GM19023 (cell line): ENCODE data around the gene C1orf226.

ENCODE experiments used
- ATAC-seq: cut with Tn5 transposase; IDR thresholded peaks from one replicate; pipeline ENCODE4 v1.9.1; 2021; ENCODE audit warnings: mild to moderate bottlenecking, moderate library complexity; ENCODE audit not compliant: unreplicated experiment

C1orf226 gene

DNA sequence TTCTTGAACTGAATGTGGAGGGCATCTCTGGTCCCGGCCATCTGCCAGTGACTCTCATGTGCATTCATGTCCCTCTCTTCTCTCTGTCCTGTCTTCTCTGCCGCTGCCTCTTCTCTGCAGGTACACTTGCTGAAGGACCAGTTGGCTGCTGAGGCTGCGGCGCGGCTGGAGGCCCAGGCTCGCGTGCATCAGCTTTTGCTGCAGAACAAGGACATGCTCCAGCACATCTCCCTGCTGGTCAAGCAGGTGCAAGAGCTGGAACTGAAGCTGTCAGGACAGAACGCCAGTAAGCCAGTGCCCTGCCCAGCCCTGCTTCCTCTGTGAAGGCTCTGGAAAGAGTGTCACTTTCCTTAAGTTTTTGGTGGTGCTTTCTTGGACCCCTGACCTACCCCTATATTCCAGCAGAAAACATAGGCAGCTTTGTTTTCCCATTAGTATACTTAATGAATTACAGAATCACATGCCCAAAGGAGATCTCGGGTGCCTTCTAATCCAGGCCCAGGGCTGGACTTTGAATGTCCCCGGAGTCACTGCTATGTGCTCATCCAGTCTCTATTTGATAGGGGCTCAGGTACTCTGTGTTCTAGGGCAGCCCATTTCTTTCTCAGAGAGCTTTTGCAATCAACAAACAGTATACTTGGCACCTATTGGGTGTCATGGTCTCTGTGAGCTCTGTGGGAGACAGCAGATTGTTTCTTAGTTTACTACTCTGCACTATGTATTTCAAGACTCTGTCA is 16.1 kb upstream of the C1orf226 start:
- ATAC-seq: no peak

DNA sequence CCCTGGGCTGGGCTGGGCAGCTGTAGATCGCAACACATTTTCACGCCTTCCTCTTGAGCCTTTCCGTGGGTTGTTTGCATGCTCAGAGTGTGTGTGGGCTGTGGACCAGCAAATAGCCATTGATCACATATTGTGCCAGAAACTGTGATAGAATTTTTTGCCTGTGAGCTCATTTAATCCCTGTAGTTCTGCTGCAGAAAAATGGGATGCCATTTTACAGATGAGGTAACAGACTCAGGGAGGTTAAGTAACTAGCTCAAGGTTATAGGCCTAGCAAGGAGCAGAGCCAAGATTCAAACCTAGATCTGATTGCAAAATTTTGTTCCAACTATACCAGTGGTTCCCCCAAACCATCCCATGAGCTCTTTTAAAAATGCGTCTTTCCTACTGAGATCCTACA is 15.4 kb upstream of the C1orf226 start:
- no peak for ATAC-seq

DNA sequence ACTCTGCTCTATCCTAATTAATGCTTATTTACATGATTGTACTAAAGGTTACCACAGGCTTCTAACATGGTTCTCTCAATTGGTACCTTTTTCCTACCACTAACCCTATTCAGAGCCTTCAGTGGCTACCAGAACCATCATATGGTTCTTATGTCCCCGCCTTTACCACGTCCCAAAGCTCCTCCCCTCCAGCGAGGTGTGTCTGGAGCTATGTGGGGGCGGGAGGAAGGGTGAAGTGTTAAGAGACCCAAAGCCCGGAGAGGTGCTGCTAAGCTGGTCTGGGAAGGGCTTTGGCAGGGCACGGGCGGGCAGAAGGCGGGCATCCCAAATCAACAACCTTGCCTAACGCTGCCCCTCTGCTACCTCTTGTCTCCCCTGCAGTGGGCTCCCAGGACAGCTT is 14.9 kb upstream of the C1orf226 start:
- no peak for ATAC-seq

DNA sequence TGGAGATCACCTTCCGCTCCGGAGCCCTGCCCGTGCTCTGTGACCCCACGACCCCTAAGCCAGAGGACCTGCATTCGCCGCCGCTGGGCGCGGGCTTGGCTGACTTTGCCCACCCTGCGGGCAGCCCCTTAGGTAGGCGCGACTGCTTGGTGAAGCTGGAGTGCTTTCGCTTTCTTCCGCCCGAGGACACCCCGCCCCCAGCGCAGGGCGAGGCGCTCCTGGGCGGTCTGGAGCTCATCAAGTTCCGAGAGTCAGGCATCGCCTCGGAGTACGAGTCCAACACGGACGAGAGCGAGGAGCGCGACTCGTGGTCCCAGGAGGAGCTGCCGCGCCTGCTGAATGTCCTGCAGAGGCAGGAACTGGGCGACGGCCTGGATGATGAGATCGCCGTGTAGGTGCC is 14.5 kb upstream of the C1orf226 start:
- ATAC-seq: no peak

DNA sequence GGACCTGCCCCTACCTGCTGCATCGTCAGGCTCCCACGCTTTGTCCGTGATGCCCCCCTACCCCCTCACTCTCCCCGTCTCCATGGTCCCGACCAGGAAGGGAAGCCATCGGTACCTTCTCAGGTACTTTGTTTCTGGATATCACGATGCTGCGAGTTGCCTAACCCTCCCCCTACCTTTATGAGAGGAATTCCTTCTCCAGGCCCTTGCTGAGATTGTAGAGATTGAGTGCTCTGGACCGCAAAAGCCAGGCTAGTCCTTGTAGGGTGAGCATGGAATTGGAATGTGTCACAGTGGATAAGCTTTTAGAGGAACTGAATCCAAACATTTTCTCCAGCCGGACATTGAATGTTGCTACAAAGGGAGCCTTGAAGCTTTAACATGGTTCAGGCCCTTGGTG is 13.8 kb upstream of the C1orf226 start:
- no peak for ATAC-seq

DNA sequence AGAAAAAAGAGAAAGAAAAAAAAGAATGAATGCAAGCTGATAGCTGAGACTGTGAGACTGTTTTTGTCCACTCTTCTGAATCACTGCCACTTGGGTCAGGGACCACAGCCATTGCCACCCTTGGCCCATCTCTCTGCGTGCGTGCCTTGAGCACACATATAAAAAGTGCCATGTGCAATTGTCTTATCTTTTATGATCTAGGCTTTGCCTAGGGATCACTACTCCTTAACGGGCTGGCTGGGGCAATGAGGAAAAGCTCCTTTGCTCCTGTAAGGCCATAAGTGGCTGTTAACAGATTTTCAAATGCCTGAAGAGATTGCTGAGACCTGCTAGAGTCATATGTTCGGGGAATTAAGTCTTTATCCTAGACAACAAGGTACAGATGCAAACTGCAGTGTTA is 13.1 kb upstream of the C1orf226 start:
- no peak for ATAC-seq

DNA sequence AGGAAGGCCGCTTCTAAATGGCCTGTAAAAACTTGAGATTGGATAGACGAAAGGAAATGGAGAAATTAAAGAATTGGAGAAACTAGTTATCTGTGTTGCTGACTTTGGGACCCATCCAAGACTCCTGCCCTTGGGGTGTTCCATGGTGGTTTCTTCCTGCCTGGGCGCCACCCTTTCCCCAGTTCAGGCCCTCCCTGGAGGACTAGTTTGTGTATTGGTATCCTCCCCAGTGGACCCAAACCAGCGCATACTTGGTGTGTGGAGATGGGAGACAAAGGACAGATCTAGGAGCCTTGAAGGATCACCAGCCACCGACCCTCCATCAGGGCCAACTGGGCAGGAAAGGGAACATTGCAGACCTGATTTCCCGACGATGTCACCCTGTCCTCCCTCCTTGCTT is 12.0 kb upstream of the C1orf226 start:
- ATAC-seq: no peak

DNA sequence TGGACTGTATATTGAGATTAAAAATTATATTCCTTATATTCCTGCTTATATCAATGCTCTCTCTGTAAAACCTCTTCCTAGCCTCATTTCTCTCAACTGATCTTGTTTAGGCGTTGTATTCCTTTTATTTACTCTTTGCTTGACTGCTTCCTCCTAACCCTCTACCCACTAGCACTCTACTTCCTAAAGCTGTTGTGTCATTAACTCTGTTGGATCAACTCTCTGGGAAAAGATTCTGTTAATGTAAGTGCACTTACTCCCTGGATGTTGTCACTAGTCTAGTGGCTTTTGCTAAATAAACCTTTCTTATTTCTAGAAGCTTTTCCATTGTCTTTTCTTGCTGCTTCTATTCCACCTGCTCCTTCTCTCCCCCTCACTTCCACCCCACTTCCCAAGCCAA is 11.4 kb upstream of the C1orf226 start:
- ATAC-seq: no peak

DNA sequence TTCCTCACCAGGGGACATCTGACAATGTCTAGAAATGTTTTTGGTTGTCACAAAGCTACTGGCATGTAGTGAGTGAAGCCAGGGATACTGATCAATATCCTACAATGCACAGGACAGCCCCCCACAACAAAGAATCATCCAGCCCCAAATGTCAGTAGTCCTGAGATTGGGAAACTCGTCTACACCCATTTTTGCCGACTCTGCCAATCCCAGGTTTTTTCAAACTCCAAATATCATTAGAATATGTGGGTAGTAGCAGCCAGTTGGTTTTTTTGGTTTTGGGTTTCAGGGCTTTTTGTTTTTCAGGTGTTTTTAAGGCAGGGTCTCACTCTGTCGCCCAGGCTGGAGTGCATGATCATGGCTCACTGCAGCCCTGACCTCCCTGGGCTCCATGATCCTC is 10.8 kb upstream of the C1orf226 start:
- no peak for ATAC-seq

DNA sequence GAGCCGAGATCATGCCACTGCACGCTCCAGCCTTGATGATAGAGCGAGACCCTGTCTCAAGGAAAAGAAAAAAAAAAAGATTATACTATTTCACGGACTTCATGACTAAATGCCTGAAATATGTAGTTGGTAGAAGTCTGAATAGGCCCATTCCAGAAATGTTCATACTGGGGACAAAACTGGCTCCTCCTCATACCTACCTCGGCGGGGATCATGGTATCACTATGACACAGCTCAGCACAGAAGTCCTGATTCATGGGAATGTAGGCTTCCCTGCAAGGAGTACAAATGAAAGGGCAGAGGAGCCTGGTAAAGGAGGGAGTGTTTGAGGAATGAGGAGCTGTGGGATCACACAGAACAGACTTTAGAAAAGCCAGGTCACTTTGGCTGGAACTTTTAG is 9.9 kb upstream of the C1orf226 start:
- ATAC-seq: no peak

DNA sequence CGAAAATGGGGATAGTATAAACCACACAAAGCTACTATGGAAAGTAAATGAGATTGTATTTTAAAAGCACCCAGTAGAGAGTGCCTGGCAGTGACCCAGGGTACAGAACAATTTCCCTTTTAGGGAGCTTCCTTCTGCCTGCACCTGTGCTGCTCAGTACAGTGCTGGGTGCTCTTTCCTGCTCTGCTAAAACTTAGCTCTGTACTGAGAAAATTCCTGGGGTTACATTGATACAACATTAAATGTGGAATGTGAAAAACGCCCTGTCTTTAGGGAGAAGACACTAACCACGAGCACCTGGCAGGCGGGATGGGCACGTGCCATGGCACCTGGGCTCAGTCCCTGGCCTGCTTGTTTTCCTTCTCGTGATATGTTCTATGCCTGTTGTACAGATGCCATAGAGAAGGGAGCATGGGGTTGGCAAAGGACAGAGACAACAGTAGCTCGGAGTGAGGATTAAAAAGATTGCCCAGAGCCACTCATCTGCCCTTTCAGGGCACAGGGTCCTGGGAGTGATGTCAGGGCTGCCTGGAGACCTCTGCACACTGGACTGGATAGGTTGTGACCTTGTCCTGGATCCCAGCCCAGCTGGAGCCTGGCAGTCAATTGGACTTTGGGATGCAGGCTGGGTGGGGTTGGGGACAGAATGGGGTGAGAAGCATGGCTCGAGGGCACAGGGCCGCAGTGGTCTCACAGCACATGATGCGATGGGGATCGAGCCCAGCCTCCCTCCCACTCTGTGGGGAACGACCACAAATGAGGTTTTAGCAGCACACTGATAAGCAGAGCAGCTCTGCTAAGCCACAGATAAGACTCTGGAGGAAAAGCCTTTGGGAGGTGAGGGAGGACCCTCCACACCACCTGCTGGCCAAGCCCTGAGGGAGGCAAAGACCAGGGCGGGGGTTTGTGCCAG is 9.1 kb upstream of the C1orf226 start:
- no peak for ATAC-seq

DNA sequence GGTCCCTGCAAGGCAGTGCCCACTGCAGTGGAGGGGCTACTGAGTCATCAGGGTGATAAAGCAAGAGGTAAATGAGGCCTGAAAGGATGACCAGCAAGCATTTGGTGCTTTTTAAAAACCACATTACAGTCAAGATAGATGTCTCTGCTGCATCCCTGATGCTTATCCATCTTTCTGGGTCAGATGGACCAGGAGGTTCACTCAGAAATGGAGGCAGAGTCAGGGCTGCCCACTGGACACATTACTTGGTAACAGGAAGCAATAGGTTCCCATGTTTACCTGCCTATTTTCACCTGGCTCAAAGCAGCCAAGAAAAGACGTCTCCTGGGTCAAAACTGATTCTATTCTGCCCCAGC is 8.5 kb upstream of the C1orf226 start:
- ATAC-seq: no peak

DNA sequence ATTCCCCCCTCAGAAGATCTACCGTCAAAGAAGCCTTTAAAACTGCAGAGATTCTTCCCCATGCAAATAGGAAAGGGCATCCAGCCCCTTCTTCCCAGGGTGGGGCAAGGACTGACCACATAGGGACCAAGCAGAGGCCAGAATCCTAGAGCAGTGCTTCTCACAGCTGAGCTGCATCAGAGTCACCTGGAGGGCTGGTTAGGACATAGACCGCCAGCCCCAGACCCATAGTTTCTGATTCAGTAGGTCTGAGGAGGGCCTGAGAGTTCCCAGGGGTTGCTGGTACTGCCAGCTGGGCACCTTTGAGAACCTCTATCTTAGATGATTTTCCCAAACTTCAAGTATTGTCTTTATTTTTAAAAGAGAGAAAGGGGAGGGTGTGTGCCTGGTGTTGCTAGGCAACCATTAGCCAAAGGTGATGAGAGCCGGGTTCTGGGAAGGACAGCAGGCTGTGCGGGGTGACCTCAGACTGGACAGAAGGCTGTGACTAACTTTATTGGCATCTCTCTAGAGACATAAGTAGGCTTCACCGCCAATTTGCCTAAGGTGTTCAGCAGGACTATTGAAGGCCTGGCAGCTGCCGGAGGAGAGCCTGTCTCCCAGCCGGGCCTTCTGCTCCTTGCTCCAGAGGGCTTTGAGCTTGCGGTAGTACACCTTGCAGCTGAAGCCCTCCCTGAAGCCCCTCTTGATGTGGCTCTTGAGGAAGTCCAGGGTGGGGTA is 7.8 kb upstream of the C1orf226 start:
- ATAC-seq: no peak

DNA sequence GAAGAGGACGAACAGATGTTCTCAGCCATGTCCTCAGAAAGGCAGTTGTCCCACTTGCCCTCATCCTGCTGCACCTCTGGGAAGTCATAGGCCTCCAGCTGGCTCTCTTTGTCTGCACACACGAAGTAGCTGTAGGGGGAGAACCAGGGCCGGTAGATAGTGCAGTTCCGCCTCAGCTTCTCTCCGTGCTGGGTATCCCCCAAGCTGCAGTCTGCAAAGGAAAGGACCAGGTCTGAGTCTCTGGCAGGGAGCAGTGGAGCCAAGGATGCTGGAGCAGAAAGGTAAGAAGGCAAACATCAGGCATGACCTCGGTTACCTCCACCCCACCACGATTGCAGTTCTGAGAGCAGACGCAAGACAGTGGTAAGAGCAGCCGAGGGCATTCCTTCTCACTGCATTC is 7.1 kb upstream of the C1orf226 start:
- ATAC-seq: no peak

DNA sequence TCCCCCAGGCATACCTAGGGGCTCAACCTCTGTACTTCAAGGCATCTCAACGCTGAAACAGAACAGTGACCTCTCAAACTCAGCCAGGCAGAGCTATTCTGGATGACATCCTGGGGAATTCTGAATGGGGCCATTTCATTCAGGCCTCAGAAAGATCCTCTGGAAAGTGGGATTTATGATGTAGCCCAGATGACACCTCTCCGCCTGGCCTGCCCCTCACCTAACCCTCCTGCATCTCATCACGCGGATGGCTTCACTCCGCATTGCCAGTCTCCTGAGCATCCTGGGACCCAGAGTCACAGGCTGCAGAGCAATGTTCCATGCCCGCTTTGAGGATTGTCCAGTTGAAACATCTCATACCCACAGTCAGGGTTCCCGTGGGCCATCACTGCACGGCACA is 6.1 kb upstream of the C1orf226 start:
- no peak for ATAC-seq

DNA sequence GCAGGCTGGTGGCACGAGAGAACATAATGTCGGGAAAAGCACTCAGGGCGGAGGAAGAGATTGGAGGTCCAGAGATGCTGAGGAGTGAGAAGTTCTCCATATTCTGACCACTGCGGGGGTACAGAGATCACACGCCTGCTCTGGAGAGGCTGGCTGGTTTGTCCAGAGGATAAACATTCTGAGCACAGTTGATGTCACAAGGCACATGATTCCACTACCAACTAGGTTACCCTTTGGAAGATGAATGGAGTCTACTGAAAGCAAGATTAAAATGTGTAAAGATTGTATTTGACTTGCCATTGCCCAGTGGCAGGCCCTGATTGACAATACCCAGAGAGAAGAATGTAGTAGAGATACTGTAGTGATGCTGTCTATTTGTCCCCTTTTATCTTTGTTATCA is 4.8 kb upstream of the C1orf226 start, which contains the start of gene SPATA46:
Gene SPATA46 (minus strand): TSS at position 164 of the 400 bp plus-strand sequence. CDS start 64 bp downstream, at position 100.
- ATAC-seq: no peak

DNA sequence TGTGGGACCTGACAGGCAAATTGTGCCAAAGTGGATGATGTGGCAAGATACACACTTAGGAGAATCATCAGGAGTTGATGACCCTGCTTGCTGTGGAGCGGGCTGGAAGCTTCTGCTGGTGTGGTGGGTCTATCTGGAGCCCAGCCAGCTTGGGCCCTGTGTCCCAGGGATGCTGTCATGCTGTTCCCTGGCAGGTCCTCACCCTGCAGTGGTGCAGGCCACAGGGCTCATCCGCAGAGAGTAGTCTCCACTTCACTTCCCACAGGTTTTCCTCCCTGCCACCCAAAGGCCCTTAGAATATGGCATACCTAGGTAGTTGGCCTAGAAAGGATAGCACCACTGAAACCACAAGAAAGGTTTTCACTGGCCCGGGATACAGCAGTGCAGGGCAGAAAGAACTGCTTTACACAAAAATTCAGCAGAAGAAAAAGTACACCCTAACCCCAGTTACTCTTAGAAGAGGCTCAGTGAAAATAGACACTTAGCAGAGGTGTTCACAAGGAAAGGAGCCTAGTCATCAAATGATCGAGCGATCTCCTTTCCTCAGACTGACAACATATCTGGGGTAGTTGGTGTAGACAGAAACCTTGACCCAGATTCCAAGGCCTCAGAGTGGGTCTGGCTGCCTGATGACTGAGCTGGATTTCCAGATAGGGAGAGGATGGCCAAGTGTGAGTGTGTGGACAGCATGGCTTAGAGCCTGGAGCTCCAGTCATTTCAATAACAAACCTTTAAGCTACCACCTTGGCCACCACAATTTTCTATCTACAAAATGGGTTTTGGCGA is 1.3 kb upstream of the C1orf226 start:
- ATAC-seq: no peak

DNA sequence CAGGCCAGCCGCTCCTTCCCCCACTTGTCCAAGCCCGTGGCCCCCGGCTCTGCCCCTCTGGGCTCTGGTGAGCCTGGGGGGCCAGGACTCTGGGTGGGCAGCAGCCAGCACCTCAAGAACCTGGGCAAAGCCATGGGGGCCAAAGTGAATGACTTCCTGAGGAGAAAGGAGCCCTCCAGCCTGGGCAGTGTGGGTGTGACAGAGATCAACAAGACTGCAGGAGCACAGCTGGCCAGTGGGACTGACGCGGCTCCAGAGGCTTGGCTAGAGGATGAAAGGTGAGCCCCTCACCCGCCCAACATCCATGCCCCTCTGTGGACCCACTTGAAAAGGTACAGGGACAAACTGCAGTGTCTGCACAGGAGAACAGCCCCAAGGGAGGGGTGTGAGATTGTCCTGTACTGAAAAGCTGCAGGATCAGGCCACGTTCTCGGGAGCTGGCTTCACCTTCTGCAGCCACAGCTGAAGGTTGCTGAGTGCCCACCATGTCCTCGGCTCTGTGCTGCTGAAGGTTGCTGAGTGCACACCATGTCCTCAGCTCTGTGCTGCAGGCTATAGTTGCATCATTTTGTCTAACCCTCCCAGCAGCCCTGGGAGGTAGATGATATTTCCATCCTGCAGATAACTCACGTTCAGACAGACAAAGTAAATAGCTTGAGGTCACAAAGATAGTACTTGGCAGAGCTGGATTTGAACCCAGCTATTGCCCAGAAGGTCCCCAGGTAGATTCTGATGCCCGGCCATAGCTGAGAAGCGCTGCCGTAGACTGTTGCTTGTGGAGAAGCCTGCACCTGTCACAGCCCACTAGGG is 618 bp downstream of the C1orf226 start:
- ATAC-seq: no peak

DNA sequence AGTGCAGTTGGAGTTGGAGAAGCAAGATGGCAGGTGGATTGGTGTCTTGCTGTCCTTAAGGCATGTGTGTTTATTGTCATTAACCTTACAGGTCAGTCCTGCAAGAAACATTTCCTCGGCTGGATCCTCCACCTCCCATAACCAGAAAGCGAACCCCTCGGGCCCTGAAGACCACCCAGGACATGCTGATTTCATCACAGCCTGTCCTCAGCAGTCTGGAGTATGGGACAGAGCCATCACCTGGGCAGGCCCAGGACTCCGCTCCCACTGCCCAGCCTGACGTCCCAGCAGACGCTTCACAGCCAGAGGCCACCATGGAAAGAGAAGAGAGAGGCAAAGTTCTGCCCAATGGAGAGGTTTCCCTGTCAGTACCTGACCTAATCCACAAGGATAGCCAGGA is 1.6 kb downstream of the C1orf226 start:
- ATAC-seq: no peak

DNA sequence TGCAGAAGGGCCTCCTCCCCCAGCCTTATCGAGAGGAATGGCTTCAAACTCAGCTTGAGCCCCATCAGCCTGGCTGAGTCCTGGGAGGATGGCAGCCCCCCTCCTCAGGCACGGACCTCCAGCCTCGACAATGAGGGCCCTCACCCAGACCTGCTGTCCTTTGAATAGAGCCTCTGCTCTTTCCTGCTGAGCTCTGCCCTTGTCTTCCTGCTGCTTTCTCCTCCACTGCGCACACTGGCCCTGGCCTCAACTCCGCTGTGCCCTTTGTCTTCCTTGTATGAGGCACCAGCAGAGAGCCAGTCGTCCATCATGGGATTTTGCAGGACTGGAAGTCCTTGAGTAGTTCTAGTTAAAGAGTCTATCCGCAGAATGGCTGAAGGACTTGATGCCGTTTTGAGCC is 2.0 kb downstream of the C1orf226 start:
- no peak for ATAC-seq
